ENCODE results near the gene DRD4. TPM values are rescaled to one million over a fixed set of nuclear protein-coding genes. Genes with fewer than 3 reads are reported as not detected.

Gene DRD4
- total RNA-seq, 1 donor = 0.10 TPM

GRCh38 chr11:614623-615503 lies 22.2 kb upstream of the DRD4 start:
- Histone ChIP-seq H3K9me3 (ENCODE audit: low read depth, low read length) (no peaks in the 10 kb centered on the region), H3K27me3 (ENCODE audit: insufficient read depth, low read length) (no peaks in the 10 kb centered on the region), H3K4me1 (ENCODE audit: insufficient read depth, low read length) (peaks cover 34% of the 10 kb centered on the region), H3K4me3 (ENCODE audit: low read length) (peak overlapping the region; percentile 87)

- Histone ChIP-seq H3K4me1 (ENCODE audit: insufficient read depth, low read length) (peaks cover 34% of the 10 kb centered on the region), H3K9me3 (ENCODE audit: low read depth, low read length) (no peaks in the 10 kb centered on the region)
Measured at GRCh38 chr11:615504-616319, 21.4 kb upstream of the DRD4 start, which contains the start of gene IRF7. Gene IRF7 (minus strand): TSS chr11:615950. CDS start chr11:615364, 586 bp downstream.

GRCh38 chr11:616320-617198 lies 20.5 kb upstream of the DRD4 start:
- Histone ChIP-seq H3K4me3 (ENCODE audit: low read length) (peak overlapping the region; percentile 87), H3K4me1 (ENCODE audit: insufficient read depth, low read length) (peaks cover 34% of the 10 kb centered on the region), H3K9me3 (ENCODE audit: low read depth, low read length) (no peaks in the 10 kb centered on the region), H3K27me3 (ENCODE audit: insufficient read depth, low read length) (no peaks in the 10 kb centered on the region)

More at GRCh38 chr11:615504-616319, 21.4 kb upstream of the DRD4 start, which contains the start of gene IRF7:
- no peaks in the 10 kb centered on the region for H3K27me3 ChIP-seq (ENCODE audit: insufficient read depth, low read length)
- peak within 1 kb of the TSS; percentile 87 for H3K4me3 ChIP-seq (ENCODE audit: low read length)

GRCh38 chr11:617199-617911 lies 19.7 kb upstream of the DRD4 start:
- Histone ChIP-seq H3K9me3 (ENCODE audit: low read depth, low read length) (no peaks in the 10 kb centered on the region), H3K4me3 (ENCODE audit: low read length) (no peak overlapping the region), H3K4me1 (ENCODE audit: insufficient read depth, low read length) (peaks cover 34% of the 10 kb centered on the region), H3K27me3 (ENCODE audit: insufficient read depth, low read length) (no peaks in the 10 kb centered on the region)

DNA sequence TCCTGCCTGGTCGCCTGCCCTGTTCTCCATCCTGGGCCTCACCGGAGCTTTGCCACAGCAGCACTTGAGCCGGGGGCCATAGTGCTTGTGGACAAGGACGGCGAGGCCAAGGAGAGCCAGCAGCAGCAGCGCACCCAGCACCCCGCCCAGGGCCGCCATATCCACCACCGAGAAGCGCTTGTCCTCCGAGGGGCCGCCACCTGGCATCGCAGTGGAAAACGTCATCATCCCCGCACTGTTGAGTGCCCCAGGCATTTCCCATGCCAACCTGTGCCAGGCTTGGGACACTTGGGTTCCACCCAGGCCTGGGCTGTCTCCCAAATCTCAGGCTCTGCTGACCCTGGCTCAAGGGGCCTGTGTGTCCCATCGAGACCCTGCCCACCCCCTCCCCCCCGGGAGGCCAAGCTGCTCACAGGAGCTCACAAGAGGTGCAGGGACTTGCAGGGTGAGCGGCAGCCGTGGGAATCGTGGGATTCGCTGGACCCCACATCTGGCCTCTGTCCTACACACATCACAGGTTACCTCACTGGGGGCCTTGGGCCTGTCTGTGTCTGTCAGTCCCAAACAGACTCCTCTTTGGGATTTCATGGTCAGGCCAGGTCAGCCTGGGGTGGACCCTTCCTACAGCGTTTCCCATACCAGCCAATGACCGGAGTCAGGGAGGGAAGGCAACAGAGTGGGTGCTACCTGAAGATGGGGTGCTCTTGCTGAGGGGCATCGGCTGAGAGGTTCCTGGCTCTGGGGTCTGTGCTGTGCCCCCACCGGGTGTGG lies 19.0 kb upstream of the DRD4 start:
- peaks cover 31% of the 10 kb centered on the region for H3K4me1 ChIP-seq (ENCODE audit: insufficient read depth, low read length)
- no peaks in the 10 kb centered on the region for H3K27me3 ChIP-seq (ENCODE audit: insufficient read depth, low read length)
- H3K9me3 ChIP-seq (ENCODE audit: low read depth, low read length) = no peaks in the 10 kb centered on the region
- no peak overlapping the region for H3K4me3 ChIP-seq (ENCODE audit: low read length)

GRCh38 chr11:618856-619627 lies 18.0 kb upstream of the DRD4 start:
- no peaks in the 10 kb centered on the region for H3K27me3 ChIP-seq (ENCODE audit: insufficient read depth, low read length)
- H3K4me1 ChIP-seq (ENCODE audit: insufficient read depth, low read length) = peaks cover 24% of the 10 kb centered on the region
- no peak overlapping the region for H3K4me3 ChIP-seq (ENCODE audit: low read length)
- H3K9me3 ChIP-seq (ENCODE audit: low read depth, low read length) = no peaks in the 10 kb centered on the region

- Histone ChIP-seq H3K4me1 (ENCODE audit: insufficient read depth, low read length) (peaks cover 18% of the 10 kb centered on the region), H3K4me3 (ENCODE audit: low read length) (no peak overlapping the region), H3K27me3 (ENCODE audit: insufficient read depth, low read length) (no peaks in the 10 kb centered on the region), H3K9me3 (ENCODE audit: low read depth, low read length) (no peaks in the 10 kb centered on the region)
Measured at GRCh38 chr11:619628-620050, 17.4 kb upstream of the DRD4 start.

- Histone ChIP-seq H3K27me3 (ENCODE audit: insufficient read depth, low read length) (no peaks in the 10 kb centered on the region), H3K9me3 (ENCODE audit: low read depth, low read length) (no peaks in the 10 kb centered on the region), H3K4me3 (ENCODE audit: low read length) (no peak overlapping the region), H3K4me1 (ENCODE audit: insufficient read depth, low read length) (peaks cover 13% of the 10 kb centered on the region)
Measured at GRCh38 chr11:620201-620600, 16.9 kb upstream of the DRD4 start.

DNA sequence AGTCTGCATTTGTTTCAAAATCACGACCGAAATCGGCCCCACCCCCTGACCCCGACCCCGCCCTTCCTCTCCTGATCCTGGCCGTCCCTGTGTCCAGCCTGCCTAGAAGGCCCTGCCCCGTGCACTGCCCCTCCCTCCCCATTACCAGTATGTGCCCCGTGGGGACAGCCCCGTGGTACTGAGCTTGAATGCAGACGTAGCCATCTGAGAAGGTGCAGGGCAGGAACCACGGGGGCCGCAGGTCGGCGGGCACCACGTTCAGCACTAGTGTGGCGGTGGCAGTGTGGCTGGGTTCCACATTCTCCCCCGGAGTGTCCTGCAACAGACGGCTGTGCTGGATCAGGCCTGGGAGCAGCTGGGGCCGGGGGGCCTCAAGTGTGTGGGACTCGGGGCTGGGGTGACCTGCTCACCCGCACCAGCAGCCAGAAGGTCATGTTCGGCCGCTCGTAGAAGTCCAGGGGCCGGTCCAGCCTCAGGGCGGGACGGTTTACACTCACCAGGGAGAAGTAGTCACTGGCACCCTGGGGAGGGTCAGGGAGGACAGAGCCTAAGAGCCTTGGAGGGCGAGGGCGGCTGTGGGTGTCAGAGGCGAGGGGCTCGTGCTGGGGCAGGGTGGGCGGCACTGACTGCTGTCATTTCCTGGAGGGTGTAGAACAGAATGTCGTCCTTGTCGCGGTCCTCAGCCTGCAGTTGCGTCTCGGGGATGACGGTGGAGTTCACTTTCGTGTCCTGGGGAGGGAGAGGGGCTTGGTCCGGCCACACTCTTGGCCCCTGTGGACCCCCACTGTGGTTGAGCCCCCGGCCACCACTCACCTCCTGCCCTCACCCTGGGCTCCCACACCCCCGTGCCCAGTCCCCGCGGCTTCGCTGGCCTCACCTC lies 15.9 kb upstream of the DRD4 start:
- Histone ChIP-seq H3K4me1 (ENCODE audit: insufficient read depth, low read length) (peaks cover 10% of the 10 kb centered on the region), H3K27me3 (ENCODE audit: insufficient read depth, low read length) (no peaks in the 10 kb centered on the region), H3K4me3 (ENCODE audit: low read length) (no peak overlapping the region), H3K9me3 (ENCODE audit: low read depth, low read length) (no peaks in the 10 kb centered on the region)

GRCh38 chr11:621838-622237 lies 15.2 kb upstream of the DRD4 start:
- no peaks in the 10 kb centered on the region for H3K9me3 ChIP-seq (ENCODE audit: low read depth, low read length)
- no peak overlapping the region for H3K4me3 ChIP-seq (ENCODE audit: low read length)
- no peaks in the 10 kb centered on the region for H3K27me3 ChIP-seq (ENCODE audit: insufficient read depth, low read length)
- H3K4me1 ChIP-seq (ENCODE audit: insufficient read depth, low read length) = peaks cover 4% of the 10 kb centered on the region

DNA sequence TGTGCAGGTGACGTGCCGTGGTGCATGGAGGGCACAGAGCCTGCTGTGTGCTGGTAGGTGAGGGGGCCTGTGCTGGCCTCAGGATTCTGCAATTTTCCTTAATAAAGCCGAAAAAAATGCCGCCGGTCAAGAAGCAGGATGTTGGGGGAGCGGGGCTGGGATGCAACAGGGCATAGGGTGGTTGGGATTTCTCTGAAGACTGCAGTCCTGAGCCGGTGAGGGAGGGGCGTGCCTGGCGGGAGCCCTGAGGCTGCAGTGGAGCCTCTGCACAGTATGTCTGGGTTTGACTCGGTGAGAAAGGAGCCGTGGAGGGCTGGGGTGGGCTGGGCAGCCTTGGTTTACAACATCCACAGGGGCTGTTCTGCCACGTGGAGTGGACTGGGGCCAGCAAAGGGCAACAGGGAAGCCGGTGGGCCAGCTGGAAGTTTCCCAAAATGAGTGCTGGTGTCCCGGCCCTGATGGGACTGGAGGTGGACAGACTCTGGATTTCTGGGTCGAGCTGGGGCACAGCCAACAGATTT lies 13.7 kb upstream of the DRD4 start:
- no peak overlapping the region for H3K4me3 ChIP-seq (ENCODE audit: low read length)
- H3K27me3 ChIP-seq (ENCODE audit: insufficient read depth, low read length) = peaks cover 4% of the 10 kb centered on the region
- H3K9me3 ChIP-seq (ENCODE audit: low read depth, low read length) = no peaks in the 10 kb centered on the region
- H3K4me1 ChIP-seq (ENCODE audit: insufficient read depth, low read length) = no peaks in the 10 kb centered on the region

Data from mononuclear cell (primary cell).